ENCODE measurements around the gene TENM3.

Gene TENM3

DNA sequence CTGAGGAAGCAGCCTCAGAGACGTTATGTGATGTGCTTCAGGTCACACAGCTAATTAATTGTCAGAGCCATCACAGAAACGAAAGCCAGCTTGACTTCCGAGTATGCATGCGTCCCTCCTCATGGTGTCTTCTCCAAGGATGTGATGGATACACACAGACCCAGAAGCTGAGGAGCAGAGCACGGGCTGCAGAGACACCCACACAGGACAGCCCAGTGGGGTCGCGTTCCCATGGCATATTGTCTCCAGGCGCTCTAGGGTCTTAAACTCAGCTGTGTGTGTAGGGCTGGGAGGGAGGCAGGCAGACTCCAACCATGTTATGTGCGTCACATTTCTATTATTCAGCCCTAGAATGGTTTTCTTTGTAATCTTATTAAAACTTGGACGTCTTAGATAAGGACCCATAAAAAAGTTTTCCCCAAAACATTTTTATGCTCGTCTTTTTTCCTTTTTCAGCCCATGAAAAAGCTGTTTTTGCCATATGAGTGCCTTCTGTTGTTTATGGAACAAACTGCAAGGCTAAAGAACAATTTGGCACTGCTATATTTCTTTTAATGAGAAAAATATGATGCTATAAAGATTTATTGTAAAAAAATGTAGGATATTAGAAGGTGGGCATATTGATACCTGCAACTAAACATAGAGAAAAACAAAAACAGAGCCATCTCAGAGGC lies 48.5 kb downstream of the TENM3 start:
- no peak for DNase-seq

DNA sequence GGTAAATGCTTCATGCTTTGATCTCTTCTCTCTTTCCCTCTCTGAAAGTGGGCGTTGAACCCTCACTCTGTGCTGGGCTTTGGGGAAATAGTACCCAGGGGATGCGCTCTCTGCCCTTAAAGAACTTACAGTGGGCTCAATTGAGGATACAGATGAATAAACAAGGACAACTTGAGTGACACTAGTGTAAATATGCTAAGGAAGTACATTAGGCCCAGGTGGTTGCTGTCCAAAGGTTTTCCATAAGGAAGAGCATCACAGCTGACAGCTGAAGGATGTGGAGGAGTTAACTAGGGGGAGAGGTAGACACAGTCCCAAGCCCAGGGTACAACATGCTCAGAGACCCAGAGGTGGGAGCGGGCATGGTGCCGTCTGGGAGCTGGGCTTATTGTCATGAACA lies 49.4 kb downstream of the TENM3 start:
- no peak for DNase-seq

DNA sequence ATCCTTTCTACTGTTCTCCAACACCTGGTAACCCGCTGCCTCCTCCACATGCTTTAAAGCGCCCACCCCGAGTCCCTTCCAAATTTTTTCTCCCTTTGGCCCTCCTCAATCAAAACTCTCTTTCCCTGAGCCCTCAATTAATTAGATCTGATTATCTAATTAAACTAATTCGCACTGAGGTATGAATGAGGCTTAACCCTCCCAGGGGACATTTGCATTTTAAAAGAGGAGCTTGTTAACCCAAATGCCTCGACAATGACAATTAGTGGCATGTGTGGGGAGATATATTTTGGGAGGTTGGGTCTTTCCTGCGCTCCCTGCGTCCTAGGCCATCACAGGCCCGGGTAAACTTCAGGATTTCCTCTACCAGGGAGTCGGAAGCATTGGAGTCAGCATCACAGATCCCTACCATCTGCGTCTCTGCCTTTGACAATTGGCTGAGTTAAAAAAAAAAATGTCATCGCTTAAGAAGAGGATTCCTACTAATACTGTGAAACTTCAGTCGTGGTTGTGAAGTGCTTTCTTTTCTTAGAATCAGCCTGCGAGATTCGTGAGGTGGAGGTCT lies 50.6 kb downstream of the TENM3 start:
- DNase-seq: no peak

DNA sequence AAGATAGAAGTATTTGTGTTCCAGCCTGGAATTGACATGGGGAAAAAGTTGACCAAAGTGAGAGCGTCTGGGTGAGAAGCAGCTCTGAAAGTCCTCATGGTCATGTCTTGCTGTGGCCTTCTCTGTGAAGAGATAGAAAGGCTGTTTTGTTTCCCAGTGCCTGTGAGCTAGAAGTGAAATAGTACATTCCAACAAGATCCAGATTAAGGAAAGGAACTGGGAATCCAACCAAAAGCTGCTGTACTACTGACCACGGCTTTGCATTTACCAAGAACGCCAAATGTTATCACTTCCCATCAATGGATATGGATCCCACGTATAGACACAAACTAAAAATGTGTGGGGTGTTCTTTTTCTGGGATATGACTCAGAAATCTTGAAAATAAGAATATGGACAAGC lies 51.2 kb downstream of the TENM3 start:
- DNase-seq: no peak

DNA sequence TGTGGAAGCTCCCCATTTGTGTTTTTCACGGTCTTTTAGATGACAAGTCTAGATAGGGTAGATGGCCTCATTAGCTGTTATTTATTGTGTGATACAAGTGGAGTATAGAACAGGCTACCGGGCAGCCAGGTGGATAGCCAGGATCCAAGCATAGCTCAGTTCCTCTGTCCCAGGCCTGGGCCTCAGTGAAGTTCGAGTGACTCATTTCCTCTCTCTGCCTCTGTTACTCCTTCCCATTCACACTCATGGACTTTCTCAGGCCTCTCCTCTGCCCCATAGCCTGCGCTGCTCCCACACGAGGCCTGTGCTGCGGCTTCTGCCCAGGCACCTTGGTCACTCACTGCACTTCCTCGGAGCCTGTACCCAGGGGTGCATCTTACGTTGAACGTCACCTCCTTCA lies 54.5 kb downstream of the TENM3 start:
- no peak for DNase-seq

- no peak for DNase-seq
These were observed 58.5 kb downstream of the TENM3 start for GRCh38 chr4:182301736-182302135.

- DNase-seq: no peak
These were observed 60.6 kb downstream of the TENM3 start for GRCh38 chr4:182303847-182304246.

DNA sequence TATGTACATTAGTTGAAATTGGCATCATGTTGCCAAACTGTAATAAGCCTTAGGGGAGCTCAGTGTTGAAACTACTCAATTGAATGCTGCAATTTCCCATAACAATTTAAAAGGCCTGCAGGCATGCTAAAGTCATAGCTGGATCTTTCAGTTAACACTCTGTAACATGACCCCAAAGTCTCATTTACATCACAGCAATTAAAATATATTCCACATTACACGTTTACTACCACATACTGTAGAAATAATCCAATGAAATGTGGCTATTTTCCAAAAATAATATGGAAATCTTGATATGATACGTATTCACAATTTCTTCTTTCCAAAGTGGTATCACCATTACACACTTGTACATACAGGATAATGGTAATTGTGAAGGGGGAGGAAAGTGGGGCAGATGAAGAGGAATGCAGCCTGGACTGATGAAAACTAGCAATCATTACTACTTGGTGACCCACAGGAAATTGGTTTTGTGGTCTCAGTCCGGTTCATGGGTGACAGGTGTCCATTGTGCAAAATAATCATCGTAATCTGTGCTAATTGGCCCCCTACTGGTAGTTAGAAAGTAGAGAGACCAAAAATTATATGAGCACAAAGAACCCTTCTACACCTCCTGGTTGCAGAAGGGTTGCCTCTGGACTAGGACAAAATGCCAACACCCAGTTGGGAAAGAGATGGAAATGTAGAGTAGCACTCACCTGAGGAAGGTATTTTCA lies 63.7 kb downstream of the TENM3 start:
- DNase-seq: peak; percentile 3

GRCh38 chr4:182307746-182308145 lies 64.5 kb downstream of the TENM3 start:
- no peak for DNase-seq

DNA sequence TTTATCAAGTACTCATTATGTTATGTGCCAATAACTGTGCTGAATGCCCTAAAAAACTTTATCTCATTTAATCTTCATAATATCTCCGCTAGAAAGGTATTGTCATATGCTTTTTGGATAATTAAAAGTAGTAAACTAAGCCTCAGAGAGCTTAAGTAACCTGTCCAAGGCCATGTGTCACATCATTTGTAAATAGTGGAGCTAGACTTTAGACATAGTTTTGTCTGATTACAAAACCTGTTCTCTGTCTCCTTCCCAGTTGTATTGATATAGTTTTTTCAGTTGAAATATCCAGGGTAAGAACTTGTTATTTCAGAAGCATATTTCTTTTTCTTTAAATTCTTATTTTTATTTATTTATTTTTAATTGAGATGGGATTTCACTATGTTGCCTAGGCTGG lies 66.7 kb downstream of the TENM3 start:
- no peak for DNase-seq

DNA sequence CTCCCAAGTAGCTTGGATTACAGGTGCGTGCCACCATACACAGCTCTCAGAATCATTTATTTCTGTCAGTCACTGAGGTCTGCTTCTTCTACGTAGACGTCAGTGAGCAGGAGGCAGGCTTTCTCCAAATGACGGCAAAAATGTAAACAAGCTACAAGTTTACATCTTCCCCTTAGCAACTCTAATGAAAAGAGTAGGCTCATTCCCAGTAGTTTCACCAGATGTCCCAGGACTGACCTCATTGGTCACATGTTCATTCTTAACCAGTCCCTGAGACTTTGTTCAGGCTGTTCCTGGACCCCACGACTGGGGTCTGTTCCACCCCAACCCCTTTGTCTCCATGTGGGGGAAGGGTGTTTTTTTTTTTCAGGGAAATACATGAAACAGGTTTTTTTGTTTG lies 67.1 kb downstream of the TENM3 start:
- DNase-seq: no peak

GRCh38 chr4:182310962-182311361 lies 67.8 kb downstream of the TENM3 start:
- DNase-seq: no peak

- DNase-seq: no peak
These were observed 71.3 kb downstream of the TENM3 start for GRCh38 chr4:182314537-182314936.

DNA sequence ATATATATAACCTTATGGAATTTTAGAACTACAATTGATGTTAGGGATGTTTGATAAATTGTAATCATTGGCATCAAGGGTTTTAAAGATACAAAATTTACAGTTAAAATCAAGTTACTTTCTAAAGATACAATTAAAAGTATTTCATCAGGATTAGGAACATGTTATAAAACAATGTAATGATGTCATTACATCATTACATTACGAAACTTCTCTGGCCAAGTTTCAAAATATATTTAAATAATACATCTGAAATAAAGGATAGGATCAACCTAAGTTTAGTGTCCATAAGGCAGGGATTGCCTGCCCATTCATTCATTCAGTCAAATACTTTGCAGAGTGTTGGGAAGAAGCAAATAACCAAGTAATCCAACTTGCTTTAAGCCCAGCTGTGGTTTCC lies 75.1 kb downstream of the TENM3 start:
- no peak for DNase-seq

DNA sequence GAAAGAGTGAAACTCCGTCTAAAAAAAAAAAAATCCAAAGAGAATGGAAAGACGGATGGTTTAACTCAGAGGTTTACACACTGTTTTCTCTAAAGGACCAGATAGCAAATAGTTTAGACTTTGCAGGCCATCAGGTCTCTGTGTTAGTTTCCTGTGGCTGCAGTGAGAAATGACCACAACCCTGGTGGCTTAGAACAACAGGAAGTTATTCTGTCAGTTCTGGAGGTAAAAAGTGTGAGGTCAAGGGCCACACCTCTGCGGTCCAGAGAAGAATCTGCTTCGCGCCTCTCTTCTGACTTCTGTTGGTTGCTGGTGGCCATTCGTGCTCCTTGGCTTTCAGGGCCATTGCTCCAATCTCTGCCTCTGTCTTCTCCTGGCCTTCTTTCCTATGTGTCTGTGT lies 76.9 kb downstream of the TENM3 start:
- no peak for DNase-seq

DNA sequence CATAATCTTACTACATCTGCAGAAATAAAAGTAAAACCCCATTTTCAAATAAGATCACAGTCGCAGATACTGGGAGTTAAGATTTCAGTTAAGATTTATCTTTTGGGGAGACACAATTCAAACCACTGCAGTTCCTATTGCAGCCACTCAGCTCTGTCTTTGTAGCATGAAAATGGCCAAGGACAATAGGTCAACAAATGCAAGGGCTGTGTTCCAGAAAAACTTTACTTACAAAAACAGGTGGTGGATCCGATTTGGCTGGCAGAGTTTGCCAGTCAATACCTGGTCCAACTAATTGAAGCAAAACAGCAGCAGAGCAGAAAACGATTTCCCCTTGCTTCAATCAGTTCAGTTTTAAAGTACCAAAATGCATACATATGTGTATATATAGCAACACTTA lies 77.4 kb downstream of the TENM3 start:
- no peak for DNase-seq

DNA sequence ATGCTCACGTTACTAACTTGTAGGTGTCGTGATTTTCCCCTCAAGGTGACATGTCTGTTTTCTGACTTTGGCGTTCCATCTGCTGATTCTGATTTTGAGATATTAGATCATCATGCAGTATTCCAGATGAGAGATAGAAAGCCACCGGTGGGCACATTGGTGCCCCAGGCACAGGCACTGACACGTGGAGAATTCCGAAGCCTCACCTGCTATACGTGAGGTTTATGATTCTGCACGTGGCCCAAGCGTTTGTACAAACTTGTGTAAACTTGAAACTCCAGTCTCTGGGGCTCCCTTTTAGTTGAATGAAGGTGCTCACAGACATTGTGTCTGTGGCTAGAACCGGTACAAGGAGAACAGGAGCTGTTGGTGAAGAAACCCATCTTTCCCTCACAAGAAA lies 81.1 kb downstream of the TENM3 start:
- no peak for DNase-seq

GRCh38 chr4:182325397-182325796 lies 82.2 kb downstream of the TENM3 start:
- DNase-seq: no peak

DNA sequence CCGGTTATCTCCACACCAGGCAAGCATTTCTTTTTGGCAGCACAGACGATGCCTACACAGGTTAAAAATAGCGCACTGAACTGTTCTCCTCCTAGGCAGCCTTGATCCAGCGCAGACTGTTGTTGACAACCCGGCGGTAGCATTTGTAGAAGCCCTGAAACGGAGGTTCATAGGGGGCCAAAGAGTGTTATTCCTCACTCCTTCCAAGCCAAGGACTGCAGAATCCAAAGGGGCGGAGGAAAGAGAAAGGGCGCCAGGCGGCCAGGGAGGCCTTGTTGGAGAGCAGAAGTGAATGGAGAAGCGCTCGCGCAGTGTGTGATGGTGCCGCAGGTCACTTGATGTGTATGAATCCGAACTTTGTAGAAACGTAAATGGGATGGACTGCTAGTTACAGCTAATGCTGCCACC lies 82.7 kb downstream of the TENM3 start:
- no peak for DNase-seq

DNA sequence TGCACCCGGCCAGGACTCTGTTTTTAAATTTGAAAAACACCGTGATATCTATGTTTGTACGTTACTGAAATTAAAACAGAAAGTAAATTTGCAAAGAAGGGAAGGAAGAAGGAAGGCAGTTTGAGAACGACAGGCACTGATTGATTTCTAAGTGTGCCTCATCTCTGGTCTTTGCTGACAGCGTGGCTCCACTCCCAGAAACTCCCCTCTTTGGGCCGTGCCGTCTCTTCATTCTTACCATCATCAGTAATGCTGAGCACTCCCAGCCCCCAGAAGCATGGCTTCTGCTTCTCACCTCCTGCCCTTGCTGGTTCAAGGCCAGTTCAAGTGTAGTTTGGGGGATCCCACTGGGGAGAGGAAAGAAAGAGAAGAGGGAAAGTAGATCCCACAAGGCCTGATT lies 85.3 kb downstream of the TENM3 start:
- no peak for DNase-seq

DNA sequence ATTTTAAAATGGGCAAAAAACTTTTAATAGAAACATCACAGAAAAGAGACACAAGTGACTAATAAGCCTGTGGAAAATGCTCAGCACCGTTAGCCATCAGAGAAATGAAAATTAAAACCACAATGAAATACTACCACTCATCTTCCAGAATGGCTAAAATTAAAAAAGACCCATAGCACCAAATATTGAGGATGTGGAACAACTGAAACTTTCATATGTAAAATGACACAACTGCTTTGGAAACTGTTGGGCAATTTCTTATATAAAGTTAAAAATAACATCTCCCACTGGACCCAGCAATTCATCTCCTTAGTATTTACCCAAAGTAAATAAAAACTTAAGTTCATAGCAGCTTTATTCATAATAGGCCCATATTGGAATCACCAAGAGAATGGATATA lies 94.2 kb downstream of the TENM3 start:
- no peak for DNase-seq

- no peak for DNase-seq
These were observed 94.9 kb downstream of the TENM3 start for GRCh38 chr4:182338063-182338462.

DNA sequence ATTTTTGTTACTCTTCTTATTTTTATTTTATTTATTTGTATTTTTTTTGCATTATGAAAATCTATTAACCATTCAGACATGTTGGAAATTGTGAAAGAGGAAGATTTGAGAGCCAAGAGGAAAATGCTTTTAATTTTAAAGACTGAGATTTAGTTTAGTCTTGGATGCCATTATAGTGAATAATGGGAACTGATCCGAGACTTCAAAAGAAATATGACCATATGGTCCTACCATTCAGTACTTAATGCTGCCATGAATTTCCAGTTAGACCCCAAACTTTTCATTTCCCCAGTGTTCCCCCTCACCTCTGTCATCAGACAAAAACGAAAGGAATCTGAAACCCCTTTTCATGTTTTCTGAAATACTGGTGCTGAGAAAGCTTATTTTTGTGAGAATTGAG lies 95.5 kb downstream of the TENM3 start:
- DNase-seq: no peak

DNA sequence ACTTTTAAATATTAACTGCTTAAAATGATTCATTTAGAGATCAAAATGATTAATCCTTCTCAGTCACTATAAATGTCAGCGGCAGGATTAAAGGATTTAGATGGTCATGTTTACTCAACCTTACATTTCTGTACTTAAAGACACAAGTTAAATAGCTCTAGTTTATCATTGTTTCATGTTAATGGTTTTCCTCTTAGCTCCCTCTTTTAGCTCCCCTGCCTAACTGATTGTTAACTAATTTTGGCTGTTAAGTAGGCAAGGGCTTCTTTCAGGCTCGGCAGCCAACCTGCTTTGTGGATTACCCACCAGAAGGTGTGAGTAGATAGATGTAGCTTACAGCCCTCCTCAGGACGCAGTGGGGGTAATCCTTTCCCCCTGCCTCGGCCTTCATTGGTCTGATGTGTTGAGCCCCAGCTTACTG lies 96.0 kb downstream of the TENM3 start:
- DNase-seq: no peak

DNA sequence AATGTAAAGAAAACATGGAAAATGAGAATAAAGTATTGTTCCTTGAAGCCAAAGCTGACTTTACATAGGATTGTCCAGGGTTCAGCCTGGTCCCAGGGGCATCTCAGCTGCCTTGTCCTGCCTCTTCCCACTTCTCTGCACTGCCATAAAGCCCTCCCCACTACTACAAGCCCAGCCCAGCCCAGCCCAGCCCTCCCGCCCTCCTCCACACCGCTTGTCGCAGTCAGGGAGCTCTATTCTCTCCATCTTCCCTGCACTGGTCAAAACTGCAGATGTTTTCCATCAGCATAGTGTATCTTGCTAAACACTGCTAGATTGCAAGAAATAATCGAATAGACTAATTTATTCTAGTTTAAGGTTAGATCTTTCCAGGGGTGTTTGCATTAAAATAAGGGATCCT lies 100.3 kb downstream of the TENM3 start:
- no peak for DNase-seq
